ENCODE data around the gene ZFX.
"Not testable (repeated sequence)": the region's sequence is repeated elsewhere in the genome, so short reads cannot be mapped to it uniquely, and the experiment has no call there.

DNA sequence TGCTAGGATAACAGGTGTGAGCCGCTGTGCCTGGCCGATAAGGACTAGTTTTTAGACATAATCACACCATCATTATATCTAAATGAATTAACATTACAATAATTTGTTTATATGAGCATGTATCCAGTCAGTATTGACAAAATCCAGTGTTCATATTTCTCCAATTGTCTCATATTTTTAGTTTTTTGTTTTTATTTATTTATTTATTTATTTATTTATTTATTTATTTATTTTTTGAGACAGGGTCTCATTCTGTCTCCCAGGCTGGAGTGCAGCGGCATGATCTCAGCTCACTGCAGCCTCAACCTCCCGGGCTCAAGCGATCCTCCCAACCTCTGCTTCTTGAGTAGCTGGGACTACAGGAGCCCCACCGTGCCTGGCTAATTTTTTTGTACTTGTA, 5.5 kb upstream of the ZFX start:
- TF ChIP-seq, protein P1, sequence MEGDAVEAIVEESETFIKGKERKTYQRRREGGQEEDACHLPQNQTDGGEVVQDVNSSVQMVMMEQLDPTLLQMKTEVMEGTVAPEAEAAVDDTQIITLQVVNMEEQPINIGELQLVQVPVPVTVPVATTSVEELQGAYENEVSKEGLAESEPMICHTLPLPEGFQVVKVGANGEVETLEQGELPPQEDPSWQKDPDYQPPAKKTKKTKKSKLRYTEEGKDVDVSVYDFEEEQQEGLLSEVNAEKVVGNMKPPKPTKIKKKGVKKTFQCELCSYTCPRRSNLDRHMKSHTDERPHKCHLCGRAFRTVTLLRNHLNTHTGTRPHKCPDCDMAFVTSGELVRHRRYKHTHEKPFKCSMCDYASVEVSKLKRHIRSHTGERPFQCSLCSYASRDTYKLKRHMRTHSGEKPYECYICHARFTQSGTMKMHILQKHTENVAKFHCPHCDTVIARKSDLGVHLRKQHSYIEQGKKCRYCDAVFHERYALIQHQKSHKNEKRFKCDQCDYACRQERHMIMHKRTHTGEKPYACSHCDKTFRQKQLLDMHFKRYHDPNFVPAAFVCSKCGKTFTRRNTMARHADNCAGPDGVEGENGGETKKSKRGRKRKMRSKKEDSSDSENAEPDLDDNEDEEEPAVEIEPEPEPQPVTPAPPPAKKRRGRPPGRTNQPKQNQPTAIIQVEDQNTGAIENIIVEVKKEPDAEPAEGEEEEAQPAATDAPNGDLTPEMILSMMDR (conservative IDR thresholded peaks at IDR 0.05; ENCODE audit: low read length), result not testable (repeated sequence)
- TF ChIP-seq EZH2phosphoT487 (IDR thresholded peaks at IDR 0.05; ENCODE audit: borderline replicate concordance), result not testable (repeated sequence)

Measured in Loucy (cell line).